CD4-positive, alpha-beta T cell (primary cell): ENCODE results near the gene CDYL. TPM values are rescaled to one million over a fixed set of nuclear protein-coding genes. Genes with fewer than 3 reads are reported as not detected.

Experiments used
- ATAC-seq: fragments of 200-7000 bp; cut with Tn5 transposase; one replicate; pipeline ENCODE4 v1.10.0; 2022; ENCODE audit warnings: mild to moderate bottlenecking; ENCODE audit not compliant: poor library complexity
- CTCF ChIA-PET: fragments of 350-600 bp; sonication (Branson Sonifier 250); formaldehyde crosslinking; loops from one replicate; lab custom pipeline; 2021; ENCODE audit warnings: antibody characterized with exemption, inconsistent platforms; lab: Charles Lee
- POLR2A ChIA-PET: fragments of 350-600 bp; sonication (Branson Sonifier 250); formaldehyde crosslinking; loops from one replicate; lab custom pipeline; 2021; ENCODE audit warnings: antibody characterized with exemption, inconsistent platforms; lab: Charles Lee
- DNase-seq, 14 experiments: peaks; one replicate each; pipeline ENCODE4 v3.0.0-alpha.2; 2013 to 2020; ENCODE audit warnings: mixed read lengths in 2 of 14
- H3K27ac ChIP-seq, 2 donors: one replicate each; pipeline versions ENCODE4 v1.5.1 to v1.7.0; 2013; ENCODE audit warnings: low read length in 2 of 2, low read depth in 1 of 2, mild to moderate bottlenecking in 1 of 2
- H3K27me3 ChIP-seq, 2 experiments: 1 replicate in 1 of 2; 2 replicates in 1 of 2; pipeline versions ENCODE4 v1.6.1 to v1.7.0; 2013; ENCODE audit warnings: low read length in 2 of 2, control low read depth in 1 of 2, mild to moderate bottlenecking in 1 of 2, moderate library complexity in 1 of 2; ENCODE audit not compliant: insufficient read depth in 2 of 2, control insufficient read depth in 1 of 2
- H3K36me3 ChIP-seq: one replicate; pipeline ENCODE4 v1.6.1; 2013; ENCODE audit warnings: low read length, control low read depth; ENCODE audit not compliant: insufficient read depth
- H3K4me1 ChIP-seq: one replicate; pipeline ENCODE4 v1.6.1; 2013; ENCODE audit warnings: low read length, control low read depth; ENCODE audit not compliant: insufficient read depth
- H3K4me3 ChIP-seq: one replicate; pipeline ENCODE4 v1.5.1; 2013; ENCODE audit warnings: mild to moderate bottlenecking, low read length, moderate library complexity
- H3K9me3 ChIP-seq, 2 experiments: 1 replicate in 1 of 2; 2 replicates in 1 of 2; pipeline versions ENCODE4 v1.6.1 to v1.7.0; 2013; ENCODE audit warnings: low read length in 2 of 2, mild to moderate bottlenecking in 2 of 2, control low read depth in 1 of 2, moderate library complexity in 1 of 2; ENCODE audit not compliant: control insufficient read depth in 1 of 2, insufficient read depth in 1 of 2
- H3K27ac Mint-ChIP-seq: one replicate; pipeline ENCODE4 v1.8.0; 2020; ENCODE audit warnings: mixed read lengths
- H3K27me3 Mint-ChIP-seq: one replicate; pipeline ENCODE4 v1.8.0; 2021; ENCODE audit warnings: mixed read lengths
- H3K36me3 Mint-ChIP-seq: one replicate; pipeline ENCODE4 v1.8.0; 2021; ENCODE audit warnings: low read depth, mixed read lengths
- H3K4me1 Mint-ChIP-seq: one replicate; pipeline ENCODE4 v1.8.0; 2021; ENCODE audit warnings: low read depth, mixed read lengths
- H3K4me3 Mint-ChIP-seq: one replicate; pipeline ENCODE4 v1.8.0; 2020; ENCODE audit warnings: mild to moderate bottlenecking, mixed read lengths
- H3K9me3 Mint-ChIP-seq: one replicate; pipeline ENCODE4 v1.8.0; 2020; ENCODE audit warnings: mixed read lengths
- intact Hi-C, 2 experiments: fragments of 100-400 bp; cut with DNase I in 1 of 2; cut with micrococcal nuclease in 1 of 2; formaldehyde crosslinking; loops; one replicate each; pipeline versions ENCODE4 v1.15.1 to v1.9.0; 2023 to 2025; cut with DNase I, micrococcal nuclease
- total RNA-seq, 174 experiments: library from RNA in 2 of 174; stranded (reverse) in 2 of 174; gene quantifications; one replicate each; pipeline ENCODE4 v1.2.3 and lab custom pipeline; 2021 to 2026
- TF ChIP-seq, protein P1 (sequence below): fragments of 200-600 bp; IDR thresholded peaks from one replicate; pipeline ENCODE4 v1.8.0; 2022; ENCODE audit warnings: antibody characterized with exemption, mild to moderate bottlenecking

The CDYL gene
- total RNA-seq, 2 experiments from 2014 or later: 23.8 to 23.9 TPM

DNA sequence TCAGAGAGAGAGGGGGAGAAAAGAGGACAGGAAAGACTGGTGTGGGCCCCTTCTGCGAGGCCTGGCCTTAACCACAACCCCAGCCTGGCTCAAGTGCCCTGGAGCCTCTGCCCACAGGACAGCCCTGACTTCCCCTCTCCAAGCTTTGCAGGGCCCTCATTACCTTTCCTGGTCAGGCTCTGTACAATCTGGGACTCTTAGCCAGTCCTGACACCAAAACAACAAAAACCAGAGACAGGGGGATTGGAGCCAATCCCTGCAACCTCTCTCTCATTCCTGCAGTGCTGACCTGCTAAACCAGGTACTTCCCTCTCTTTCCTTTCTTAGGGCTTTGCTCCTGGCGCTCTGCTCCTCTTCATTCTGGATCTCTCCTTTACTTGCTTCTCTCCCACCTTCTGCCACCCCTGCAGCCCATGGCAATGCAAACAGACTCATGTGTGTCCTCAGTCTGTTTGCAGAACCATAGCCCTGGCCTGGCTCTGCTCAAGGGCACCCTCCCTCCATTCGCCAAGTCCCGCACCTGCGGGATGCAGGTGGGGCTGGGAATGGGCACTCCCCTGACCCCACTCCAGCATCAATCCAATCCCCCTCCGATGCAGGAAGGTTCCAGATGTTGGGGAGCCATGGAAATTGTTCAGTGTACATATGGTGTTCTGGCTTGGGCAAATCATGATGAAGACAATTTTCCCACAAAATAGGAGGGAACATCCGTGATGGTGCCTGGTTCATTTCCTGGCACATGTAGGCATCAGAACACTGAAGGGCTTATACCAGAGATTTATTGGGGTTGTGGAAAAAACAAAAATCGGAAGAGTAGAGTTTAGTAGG is 189.6 kb downstream of the CDYL start:
- intact Hi-C loops: no loop called here
- CTCF ChIA-PET: no interaction called here
- H3K4me1 Mint-ChIP-seq: no peaks in the 10 kb centered on the region

GRCh38 chr6:4967301-4968030 is 191.3 kb downstream of the CDYL start:
- Mint-ChIP-seq H3K9me3 (no peaks in the 10 kb centered on the region), H3K36me3 (no peaks in the 10 kb centered on the region), H3K4me1 (no peaks in the 10 kb centered on the region), H3K27me3 (peaks cover 9% of the 10 kb centered on the region), H3K27ac (no peak overlapping the region), H3K4me3 (no peak overlapping the region)
- no peaks in the 10 kb centered on the region for H3K36me3 ChIP-seq
- no peaks in the 10 kb centered on the region for H3K4me1 ChIP-seq
- H3K27me3 ChIP-seq: no peaks in the 10 kb centered on the region
- intact Hi-C loops: no loop called here
- ChIA-PET POLR2A (no interaction called here), CTCF (no interaction called here)
- H3K27ac ChIP-seq: no peak overlapping the region
- TF ChIP-seq, protein P1, sequence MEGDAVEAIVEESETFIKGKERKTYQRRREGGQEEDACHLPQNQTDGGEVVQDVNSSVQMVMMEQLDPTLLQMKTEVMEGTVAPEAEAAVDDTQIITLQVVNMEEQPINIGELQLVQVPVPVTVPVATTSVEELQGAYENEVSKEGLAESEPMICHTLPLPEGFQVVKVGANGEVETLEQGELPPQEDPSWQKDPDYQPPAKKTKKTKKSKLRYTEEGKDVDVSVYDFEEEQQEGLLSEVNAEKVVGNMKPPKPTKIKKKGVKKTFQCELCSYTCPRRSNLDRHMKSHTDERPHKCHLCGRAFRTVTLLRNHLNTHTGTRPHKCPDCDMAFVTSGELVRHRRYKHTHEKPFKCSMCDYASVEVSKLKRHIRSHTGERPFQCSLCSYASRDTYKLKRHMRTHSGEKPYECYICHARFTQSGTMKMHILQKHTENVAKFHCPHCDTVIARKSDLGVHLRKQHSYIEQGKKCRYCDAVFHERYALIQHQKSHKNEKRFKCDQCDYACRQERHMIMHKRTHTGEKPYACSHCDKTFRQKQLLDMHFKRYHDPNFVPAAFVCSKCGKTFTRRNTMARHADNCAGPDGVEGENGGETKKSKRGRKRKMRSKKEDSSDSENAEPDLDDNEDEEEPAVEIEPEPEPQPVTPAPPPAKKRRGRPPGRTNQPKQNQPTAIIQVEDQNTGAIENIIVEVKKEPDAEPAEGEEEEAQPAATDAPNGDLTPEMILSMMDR: no peak
- H3K4me3 ChIP-seq: no peak overlapping the region
- peaks cover 0 to 5% of the 10 kb centered on the region in 2 experiments for H3K9me3 ChIP-seq
- DNase-seq (no peak), ATAC-seq (no peak)

More for the DNA sequence above, 189.6 kb downstream of the CDYL start:
- Histone ChIP-seq H3K27me3 (no peaks in the 10 kb centered on the region), H3K4me1 (no peaks in the 10 kb centered on the region), H3K4me3 (no peak overlapping the region), H3K27ac (no peak overlapping the region), H3K36me3 (no peaks in the 10 kb centered on the region), H3K9me3 (peaks cover 0 to 5% of the 10 kb centered on the region in 2 experiments)
- Mint-ChIP-seq H3K27ac (no peak overlapping the region), H3K27me3 (peaks cover 5% of the 10 kb centered on the region), H3K36me3 (no peaks in the 10 kb centered on the region), H3K4me3 (no peak overlapping the region), H3K9me3 (no peaks in the 10 kb centered on the region)
- no peak for DNase-seq
- POLR2A ChIA-PET: no interaction called here
- ATAC-seq: no peak
- TF ChIP-seq, protein P1: no peak

GRCh38 chr6:4969609-4970285 is 193.5 kb downstream of the CDYL start:
- no peaks in the 10 kb centered on the region for H3K36me3 Mint-ChIP-seq
- intact Hi-C loops: no loop called here
- no peaks in the 10 kb centered on the region for H3K9me3 Mint-ChIP-seq
- Histone ChIP-seq H3K27me3 (no peaks in the 10 kb centered on the region), H3K9me3 (peaks cover 0 to 5% of the 10 kb centered on the region in 2 experiments), H3K36me3 (no peaks in the 10 kb centered on the region), H3K4me3 (no peak overlapping the region), H3K4me1 (no peaks in the 10 kb centered on the region), H3K27ac (no peak overlapping the region)
- POLR2A ChIA-PET: no interaction called here
- H3K27me3 Mint-ChIP-seq: peaks cover 9% of the 10 kb centered on the region
- no peaks in the 10 kb centered on the region for H3K4me1 Mint-ChIP-seq
- ATAC-seq: no peak
- CTCF ChIA-PET: no interaction called here
- no peak overlapping the region for H3K27ac Mint-ChIP-seq
- no peak for DNase-seq
- TF ChIP-seq, protein P1: no peak
- H3K4me3 Mint-ChIP-seq: no peak overlapping the region
